Stimulated activated CD8-positive, alpha-beta memory T cell treated with anti-CD3 and anti-CD28 coated beads, Interleukin-12 subunit alpha, Interleukin-12 subunit beta, amount 100 ng/mL, for 24 hours (primary cell): ENCODE data around the gene CCK.

Source experiments
- DNase-seq: peaks from one replicate; pipeline ENCODE4 v3.0.0-alpha.2; 2020; ENCODE audit errors: extremely low read depth

Gene CCK

DNA sequence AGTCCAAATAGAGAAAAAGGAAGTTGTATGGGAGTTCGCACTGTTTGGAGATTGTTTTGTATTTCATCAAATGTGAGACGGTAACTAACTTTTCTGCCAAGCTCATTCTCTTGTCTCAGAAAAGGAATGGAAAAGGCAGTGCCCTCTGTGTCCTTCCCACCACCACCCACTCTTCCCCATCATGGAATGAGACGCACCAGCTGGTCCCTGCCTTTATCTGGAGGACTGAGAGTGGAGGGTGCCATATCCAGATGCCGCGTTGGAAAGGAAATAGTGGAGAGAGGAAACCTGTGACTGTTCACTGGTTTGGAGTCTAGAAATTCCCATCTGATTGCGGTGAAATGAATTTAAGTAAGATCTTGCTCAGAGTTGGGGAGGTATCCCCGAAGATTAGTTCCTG is 3.7 kb upstream of the CCK start:
- DNase-seq = no peak

DNA sequence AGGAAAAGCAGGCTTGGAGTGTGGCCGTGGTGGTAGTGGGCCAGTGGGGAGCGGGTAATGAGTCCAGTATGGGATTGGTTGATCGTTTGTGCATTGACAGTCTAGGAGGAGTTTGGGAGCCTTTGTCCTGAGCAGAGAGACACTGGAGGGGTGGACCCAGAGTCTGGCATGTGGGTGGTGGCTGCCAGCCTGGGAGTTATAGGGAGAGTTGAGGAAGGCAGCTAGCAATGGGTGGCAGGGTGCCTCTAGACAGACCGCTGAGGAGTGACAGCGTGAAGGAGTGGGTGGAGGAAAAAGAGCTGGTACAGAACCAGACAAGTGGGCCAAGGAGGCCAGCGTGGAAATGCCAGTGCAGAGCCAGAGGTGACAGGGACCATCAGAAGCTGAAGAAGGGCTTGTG is 1.9 kb upstream of the CCK start:
- DNase-seq = no peak

DNA sequence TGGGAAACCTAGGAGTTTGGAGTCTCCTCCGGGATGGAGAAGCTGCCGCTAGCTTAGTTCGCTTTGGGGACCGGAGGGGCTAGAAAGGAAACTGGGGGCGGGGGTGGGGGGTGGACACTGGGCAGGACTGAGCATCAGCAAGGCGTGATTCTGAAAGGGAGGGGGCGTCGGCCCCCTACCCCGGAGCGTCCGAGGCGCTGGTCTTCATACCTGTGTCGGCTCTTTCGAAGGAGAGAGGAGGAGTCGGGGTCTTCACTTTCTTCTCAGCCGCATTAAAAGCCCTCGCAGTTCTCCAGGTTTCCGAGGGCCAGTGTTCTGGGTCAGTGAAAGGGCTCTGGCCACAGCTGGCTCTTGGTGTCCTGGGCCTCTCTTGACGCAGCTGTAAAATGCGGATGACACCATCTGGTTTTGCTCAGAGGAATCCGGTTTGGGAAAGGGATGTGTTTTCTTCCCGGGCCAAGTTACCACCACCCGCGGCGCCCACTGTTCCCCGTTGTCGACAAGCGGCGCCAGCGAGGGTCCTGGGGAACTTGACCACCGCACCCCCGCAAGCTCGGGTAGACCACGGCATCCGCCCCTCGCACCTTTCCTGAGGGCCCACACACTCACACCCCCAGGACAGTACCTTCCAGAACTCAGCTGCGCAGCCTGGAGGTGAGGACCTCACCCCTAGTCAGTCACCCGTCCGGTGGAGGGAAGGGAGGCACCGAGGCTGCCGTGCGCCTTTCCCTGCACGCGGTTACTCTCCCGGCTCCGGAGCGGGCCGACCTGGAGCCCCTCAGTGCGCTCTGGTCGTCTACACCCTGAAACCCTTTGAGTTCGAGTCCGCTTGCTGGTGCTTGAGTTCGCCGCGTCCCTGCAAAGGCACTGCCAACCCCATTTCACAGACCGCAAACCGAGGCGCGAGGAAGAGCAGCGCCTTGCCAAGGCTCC is 660 bp downstream of the CCK start:
- no peak for DNase-seq

DNA sequence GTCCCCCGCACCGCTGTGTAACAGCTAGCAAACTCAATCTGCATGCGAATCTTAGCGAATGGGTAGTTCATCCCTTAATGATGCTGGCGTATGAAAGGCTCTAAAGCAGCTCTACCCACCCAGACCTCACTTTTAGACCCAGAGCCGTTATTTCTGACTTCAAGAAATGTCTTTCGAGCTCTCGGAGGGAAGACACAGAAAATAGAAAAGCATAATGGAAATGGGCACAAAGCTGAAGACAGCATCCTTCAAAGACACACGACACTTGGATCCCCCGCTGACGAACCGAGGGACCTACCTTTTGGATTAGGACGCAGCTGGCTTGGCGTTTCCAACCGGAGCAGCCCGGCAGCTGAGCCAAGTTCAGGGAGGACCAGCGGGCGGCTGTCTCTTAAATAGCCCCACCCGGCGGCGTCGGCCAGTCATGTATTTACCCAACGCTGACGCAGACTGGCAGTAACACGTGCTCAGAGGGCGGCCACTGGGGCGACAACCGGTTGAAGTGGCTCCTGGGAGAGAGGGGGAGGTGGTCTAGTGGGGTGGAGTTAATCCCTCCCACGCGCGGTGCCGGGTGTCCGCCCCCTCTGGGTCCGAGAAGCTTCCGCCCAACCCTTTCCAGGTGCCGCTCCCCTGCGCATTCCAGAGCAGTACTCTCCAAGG is 1.5 kb downstream of the CCK start:
- DNase-seq = no peak

DNA sequence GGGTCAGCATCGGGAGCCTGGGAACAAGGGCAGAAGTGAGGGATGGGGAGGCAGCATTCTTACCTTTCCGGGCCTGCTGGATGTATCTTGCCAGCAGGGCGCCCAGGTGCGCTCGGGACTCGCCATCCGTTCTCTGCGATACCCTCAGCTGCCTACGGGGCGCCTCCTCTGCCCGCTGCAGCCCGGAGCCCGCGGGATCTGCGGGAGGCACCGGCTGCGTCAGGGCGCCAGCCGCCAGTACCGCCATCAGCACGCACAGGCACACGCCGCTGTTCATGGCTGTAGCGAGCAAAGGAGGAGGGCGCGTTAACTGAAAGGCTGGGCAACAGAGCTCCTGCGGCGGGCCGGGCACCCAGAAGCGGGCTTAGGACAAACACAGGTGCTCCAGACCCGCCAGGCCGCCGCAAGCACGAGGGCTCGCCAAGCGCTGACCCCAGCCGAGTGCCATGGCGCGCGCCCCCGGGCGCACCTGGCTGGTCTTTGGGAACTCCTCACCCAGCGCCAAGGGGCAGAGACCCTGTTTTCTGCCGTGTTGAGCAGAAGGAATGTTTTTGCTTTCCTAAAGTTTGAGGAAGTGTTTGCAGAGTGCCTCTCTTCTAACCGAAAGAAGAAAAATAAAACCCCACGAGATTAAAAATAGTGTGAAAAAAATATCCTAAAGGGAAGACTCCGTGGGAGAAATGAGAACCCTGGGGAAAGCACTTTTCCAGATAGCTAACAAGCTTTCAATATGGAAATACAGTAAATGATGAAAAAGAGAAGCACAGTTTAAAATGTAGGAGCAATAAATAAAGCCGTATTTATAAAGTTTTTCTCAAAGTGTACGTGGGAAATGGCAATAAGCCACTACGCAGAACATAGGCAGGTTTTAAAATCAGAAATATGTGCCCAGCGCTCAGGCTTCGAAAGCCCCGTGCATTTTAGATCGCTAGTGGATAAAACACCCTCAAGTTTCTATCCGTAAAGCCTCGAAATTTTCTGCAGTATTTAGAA is 2.3 kb downstream of the CCK start:
- DNase-seq = no peak

DNA sequence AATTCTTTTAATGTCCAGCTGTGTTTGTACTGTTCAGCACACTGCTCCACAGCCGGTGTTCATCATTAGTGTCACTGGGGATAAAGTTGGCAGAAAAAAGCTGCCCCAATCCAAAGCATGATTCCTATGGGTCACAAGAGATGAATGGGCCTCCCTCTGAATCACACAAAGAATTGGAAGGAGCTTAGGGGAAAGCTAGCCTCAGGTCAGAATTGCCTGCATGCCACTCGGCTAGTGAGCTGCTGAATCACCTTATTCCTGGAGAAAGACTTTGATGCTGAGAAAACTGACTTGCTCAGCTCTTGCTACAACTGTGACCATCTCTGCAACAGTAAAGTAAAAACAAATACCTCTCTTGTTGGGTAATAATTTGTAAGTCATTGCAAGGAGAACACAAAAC is 3.5 kb downstream of the CCK start:
- no peak for DNase-seq

DNA sequence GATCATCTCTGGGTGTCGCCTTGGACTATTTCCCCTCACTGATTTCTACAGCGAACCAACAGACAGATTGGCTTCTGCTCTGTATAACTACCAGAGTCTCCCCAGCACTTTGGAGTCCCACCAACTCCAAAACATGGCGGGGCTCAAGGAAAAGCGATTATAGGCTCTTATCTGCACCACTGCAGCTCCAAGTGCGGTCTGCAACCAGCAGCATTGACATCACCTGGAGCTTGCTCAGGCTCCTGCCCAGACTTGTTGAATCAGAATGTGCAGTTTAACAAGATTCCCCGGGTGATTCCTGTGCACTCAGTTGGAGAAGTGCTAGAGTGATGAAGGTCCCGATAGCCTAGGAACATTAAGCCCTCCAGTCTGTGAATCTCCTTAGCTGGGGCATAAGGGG is 9.0 kb downstream of the CCK start:
- no peak for DNase-seq

DNA sequence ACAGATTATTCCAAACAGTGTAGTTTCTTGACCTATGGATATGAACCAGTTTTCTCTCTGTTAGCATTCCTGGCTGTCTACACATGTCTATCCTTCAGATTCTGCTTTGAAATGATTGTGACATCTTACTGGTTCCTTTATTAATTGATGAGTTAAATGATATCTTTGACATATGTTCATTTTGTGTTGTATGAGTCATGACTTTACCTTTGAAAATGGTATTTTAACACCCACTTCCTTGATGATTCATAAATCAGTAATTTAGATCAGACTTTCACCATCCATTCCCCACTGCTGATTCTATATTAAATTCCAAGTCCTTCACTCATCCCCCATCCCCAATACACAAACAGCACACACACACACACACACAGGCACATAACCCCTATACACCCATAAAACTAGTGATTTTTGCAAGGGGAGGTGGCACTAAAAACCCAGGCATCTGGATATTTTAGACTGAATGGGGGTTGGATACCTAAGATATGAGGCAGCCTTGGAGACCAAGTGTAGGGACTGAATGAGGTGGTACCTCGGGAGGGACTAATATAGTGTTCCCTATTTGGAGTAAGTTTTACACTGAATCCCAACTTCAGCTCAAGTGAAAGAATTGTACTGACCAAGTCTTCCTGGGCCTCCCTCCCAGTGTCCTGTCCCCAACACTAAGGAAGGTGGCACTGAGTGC is 9.7 kb downstream of the CCK start:
- no peak for DNase-seq

DNA sequence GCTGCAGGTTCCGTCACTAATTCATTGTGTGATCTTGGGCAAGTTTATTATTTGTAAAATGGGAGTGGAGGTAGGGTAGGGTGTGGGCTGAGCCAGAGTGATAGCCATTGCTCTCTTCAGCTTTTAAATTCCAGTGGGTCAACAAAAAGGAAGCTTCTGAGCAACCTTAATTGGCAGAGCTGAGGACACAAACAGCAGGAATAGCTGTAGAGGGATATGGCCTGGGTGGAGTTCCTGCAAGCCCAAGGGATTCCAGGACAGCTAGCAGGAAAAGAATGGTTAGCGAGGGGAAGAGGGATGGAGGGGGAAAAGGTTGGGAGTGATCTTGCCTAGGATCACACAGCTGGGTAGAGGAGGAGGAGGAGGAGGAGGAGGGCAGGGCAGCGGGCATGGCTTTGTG is 11.4 kb downstream of the CCK start:
- no peak for DNase-seq

DNA sequence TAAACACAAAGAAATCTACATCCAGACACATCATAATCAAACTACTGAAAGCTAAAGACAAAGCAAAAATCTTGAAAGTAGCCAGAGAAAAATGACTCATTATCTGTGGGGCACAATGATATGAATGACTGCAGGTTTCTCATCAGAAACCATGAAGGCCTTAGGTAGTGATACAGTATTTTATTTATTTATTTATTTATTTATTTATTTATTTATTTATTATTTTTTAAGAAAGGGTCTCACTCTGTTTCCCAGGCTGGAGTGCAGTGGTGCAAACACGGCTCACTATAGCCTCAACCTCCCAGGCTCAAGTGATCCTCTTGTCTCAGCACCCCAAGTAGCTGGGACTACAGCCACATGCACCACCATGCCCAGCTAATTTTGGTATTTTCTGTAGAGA is 15.2 kb downstream of the CCK start:
- DNase-seq = no peak

DNA sequence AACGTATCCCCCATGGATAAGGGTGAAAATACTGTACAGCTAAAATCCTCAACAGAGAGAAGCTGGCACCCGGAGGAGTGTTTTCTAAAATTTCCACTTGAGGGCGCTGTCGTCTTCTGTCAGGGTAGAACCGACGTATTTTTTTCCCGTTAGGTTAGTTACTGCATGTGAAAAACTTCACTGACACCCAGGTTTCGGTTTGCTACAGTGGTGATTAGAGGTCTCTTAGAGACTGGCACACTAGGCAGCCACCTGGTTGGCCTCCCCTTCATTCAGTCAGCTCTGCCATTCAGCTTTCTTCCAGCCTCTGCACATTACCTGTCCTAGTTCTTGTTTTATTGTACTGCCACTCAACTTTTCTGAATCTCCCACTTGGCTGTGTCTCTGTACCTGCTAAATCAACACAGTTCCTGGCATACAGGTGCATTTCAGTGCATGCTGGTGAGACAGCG is 18.4 kb downstream of the CCK start:
- peak; percentile 15 for DNase-seq

DNA sequence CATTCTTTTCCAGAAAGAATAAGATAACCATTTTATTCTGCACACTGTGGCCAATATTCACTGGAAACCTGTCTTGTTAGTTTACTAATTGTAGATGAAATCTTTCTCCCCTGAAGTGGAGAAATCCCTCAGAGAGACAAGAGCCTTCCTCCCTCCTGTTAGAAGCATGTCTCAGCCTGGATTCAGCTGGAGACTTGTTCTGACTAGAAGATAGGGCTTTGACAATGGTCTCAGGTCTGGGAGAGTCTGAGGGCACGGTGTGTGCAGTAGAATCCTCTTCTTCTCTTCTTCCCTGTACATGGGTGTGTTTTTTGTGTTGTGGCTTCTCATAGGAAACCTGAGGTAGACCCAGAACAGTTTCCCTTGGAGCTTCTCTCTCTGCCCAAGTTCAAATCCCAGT is 19.9 kb downstream of the CCK start:
- no peak for DNase-seq

DNA sequence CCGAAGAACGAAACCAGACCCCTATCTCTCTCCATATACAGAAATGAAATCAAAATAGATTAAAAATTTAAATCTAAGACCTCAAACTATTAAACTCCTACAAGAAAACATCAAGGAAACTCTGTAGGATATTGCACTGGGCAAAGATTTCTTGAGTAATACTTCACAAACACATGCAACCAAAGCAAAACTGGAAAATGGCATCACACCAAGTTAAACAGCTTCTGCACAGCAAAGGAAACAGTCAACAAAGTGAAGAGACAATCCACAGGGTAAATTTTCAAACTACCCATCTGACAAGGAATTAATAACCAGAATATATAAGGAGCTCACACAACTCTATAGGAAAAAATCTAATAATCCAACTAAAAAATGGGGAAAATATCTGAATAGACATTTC is 29.4 kb downstream of the CCK start:
- no peak for DNase-seq

DNA sequence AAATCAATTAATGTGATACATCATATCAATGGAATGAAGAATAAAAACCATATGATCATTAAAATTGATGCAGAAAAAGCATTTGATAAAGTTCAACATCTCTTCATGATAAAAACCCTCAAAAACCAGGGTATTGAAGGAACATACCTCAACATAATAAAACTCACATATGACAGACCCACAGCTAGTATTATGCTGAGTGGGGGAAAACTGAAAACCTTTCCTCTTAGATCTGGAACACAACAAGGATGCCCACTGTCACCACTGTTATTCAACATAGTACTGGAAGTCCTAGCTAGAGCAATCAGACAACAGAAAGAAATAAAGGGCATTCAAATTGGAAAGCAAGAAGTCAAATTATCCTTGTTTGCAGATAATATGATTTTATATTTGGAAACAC is 30.5 kb downstream of the CCK start:
- no peak for DNase-seq

DNA sequence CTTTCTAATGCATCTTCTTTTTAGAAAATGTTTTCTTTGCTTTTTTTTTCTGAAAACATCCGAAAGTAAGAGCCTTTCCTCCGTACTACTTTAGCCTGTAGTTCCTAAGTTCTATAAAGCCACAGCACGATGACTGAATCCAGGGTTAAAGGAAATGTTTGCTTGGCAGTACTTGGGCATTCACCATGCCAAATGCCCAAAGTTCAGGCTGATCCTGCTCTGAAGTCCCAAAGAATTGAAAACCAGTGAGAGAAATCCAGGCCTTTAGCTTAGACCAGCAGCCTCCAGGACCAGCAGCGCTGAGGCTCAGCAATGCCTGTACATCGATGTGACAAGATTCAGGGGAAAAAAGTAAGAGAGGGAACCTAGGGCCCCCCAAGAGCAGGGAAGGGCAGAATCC is 35.1 kb downstream of the CCK start:
- no peak for DNase-seq

DNA sequence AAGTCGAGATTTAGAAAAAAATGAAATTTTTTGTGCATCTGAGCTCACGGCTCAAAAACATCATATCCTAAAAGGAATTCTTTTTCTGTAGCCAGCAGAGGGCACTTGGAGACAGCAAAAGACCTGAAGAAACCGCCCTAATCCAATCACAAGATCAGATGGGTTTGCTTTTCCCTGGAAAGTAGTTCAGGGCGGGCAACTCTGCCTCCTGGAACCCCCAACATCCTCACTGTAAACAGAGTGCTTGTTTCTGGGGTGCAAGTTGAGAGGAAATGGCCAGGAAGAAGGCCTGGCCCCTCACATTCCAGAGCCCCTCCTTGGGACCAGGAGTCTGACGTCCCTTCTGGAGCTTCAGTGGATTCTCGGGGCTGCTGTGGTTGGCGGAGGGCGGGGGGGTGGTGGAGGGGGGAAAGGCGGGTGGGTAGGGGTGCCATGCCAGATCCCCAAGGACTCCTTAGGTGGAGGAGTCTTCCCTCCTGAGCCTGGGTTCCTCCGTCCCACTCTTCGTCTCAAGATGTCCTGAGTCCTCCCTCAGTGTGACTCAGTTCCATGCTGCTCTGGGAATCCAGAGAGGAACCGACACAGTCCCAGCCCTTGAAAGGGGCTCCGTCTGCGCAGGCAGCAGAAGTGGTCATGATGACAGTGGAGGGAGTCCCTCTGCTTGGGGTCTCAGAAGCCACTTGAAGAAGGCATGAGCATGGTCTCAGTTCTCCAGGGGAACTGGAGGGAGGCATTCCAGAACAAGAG is 35.9 kb downstream of the CCK start:
- DNase-seq = no peak

DNA sequence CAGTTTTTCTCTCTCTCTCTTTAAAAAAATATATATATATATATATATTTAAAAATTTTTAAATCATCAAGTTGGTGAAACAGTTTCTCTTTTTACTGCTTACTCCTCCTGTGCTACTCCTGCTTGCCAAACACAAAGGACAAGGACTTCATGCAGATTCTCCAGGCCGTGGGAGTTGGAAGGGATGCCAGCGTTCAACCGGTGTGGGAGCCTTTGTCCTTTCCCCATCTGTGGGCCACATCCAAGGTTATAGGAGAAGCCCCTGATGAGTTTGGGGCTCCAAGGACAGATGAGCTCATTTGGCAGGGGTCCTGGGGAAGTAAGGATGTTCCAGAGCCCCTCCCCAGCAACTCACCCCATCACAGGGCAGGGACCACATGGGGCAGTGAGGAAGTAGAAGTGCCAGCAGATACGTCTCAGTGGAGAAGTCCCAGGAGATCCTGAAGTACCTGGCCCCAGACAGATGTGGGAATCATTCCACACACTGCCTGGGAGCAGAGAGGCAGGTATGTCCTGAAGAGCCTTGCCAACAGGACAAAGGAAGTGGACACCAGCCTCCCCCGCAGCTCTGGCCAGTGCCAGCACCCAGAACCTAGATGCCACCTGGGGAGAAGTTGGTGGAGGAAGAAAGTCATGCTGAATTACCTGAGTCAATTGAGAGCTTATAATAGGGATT is 36.6 kb downstream of the CCK start:
- no peak for DNase-seq

DNA sequence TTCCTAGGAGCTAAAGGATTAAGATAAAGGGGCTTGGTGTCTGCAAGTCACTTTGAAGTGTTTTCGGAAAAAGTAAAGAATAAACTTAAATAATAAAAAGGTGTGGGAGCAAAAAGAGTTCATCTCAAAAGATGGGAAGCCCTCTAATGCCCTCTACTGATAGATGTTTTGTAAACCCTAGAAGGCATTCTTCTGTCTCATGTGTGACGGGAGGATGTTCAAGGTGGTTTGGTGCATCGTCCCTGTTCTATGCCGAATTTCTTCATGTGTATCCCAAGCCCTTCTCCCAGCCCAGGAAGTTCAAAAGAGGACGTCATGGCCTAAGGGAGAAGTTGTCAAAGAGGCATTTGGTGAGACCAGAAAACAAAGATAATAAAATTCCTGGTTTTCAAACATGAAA is 37.2 kb downstream of the CCK start:
- no peak for DNase-seq

DNA sequence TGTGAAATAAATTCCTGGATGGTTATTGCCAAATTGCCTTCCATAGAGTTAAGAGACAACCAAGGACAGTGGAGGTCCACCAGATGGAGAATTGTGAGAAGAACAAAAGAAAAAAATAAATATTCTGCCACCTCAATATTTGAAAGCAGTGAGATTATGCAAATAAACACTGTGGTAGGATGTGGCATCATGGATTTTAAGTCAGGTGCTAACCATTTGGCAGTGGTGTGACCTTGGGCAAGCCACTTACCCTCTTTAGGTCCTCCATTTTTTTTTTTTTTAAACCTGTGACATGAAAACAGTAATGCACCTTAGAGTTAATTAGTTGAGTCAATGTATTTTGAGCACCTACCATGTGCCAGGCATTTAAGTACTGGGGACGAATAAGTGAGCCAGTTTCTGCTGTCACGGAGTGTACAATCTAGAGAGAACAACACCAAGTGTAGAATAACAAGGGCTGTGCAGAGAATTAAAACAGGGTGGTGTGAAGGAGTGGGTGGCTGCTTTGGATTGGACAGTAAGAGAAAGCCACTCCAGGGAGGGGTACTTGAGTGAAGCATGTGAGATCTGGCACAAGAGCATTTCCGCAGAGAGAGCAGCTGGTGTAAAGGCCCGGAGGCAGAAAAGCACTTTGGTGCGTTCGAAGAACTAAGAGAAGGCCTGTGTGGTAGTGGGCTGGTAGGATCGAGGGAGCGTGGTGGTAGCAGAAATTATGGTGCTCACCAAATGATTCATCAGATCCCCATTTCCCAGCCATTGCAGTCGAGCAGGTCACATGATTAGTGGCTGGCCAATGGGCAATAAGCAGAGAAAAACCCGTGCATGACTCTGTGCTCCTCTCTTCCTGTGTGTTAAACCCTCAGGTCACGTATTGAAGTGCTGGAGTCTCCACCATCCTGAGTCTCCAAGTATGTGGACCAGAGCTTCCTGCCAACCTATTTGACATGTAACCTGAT is 39.2 kb downstream of the CCK start:
- DNase-seq = no peak
